NCI-H526 treated with DMSO at 0.1 percent for 48 hours (cell line): ENCODE data around the gene CHCHD5.

Experiments used
- DNase-seq: peaks from one replicate; lab custom pipeline; 2025; lab: John Stamatoyannopoulos, UW

The CHCHD5 gene

DNA sequence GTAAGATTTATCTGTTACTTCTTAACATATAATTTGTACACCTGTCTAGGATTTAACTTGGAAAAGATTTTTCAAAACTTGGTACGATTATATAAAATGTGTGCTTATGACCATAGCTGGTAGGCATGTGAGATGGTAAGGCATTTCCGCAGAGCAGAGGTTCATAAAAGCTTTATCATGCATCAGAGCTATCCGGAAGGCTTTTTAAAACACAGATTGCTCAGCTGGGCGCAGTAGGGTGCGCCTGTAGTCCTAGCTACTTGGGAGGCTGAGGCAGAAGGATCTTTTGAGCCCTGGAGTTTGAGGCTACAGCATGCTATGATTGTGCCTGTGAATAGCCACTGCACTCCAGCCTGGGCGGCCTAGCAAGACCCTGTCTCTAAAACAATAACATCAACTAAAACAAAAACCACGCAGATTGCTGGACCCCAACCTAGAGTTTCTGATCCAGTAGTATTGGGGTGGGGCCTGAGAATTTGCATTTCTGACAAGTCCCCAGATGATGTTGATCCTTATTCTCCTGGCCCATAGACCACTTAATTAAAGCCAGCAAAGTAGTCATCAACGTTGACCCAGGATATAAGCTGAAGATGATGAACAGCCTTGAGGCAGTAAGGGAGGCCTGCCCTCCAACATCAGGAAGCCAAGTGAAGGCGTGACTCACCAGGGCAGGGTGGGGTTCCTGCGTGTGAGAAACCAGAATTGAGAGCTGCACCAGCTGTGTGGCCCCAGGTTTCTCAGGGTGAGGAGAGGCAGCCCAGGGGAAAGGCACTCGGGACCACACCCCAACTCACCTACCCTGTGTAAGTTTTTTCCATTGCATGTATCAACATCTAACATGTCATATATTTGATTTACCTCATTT lies 39.7 kb downstream of the CHCHD5 start:
- DNase-seq = no peak

DNA sequence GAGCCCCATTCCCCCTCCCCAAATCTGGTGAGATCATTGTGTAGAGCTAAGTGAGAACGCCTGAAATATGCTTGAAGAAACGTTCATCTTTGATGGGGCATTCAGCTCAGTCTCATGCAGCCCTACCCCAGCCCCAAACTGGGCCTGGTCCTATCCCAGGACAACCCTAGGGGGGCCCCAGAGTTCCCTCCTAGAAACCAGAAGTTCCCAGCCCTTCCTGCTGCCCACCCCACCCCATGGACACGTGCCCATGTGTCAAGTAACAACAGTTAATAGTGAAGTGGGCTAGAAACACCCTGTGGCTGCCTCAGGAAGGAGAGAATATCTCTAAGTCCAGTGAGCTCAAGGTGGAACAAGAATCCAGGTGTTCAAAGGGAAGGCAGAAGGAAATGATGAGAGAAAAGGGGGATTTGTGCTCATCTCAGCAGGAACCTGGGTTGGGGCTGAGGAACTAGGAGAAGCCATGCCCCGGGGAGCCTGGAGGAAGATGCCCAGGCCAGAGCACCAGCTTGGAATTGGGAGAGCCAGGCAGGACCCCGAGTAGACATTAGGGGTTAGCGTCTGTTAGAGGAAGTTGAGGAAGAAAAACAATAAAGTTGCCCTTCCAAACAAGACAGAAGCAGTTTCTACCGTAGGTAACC lies 41.2 kb downstream of the CHCHD5 start:
- DNase-seq = no peak

DNA sequence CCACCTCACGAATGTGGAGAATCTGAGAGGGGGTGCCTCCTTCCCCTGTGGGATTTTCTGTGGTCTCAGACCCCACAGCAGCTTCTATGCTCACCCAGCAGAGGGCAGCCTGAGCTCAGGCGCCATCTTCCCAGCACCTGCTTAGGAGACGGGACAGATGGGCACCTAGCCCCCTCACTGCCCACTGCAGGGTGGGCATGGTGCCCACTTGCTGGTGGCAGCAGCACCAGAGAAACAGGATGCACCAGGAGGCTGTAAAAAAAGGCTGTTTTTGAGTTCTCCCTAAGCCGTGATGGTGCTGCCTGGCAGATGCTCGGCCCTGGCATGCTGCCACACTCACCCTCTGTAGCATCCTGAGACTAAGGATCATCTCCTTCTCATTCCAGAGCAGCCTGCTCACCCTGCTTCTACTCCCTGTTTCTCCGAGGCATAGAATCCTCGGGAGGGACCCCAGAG lies 42.2 kb downstream of the CHCHD5 start:
- no peak for DNase-seq

DNA sequence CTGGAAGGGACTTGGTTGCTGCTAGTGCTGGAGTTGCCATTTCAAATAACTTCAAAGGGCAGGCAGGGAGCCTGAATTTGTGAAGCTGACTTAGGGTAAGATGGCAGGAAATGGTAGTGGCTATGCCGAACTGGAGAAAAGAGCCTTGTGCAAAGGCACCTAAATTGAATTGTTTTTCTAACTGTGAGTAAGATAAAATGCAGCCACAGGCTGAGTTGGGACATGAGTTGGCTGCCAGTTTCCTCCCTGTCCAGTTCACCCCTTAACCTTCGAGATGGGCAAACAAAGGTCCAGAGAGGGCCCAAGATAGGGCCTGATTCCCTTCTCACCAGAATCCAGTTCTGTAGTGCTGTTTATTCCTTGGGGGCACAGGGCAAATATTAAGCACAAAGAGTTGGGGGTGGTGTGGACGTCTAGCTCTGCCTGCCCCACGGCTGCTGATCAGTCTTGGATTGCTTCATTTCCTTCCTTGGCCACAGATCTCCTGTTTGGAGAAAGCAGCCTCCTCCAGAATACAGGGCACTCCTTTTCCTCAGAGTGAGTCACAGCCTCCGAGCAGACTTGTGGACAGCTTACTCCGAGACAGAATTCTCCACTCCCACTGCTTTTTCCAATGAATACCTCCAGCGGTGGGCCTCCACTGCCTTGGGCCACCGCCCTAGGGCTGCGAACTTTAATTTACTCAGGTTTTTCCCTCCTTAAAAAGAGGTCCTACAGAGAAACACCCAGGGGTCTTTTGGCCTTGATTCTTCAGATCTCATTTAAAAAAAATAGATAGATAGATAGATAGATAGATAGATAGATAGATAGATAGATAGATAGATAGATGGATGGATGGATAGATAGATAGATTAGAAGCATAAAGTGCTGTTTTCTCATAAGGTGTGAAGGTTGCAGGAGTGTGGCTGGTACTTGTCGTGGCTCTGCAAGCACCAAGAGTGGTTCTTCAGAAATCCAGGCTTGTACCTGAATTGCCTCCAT lies 42.9 kb downstream of the CHCHD5 start:
- DNase-seq = no peak

DNA sequence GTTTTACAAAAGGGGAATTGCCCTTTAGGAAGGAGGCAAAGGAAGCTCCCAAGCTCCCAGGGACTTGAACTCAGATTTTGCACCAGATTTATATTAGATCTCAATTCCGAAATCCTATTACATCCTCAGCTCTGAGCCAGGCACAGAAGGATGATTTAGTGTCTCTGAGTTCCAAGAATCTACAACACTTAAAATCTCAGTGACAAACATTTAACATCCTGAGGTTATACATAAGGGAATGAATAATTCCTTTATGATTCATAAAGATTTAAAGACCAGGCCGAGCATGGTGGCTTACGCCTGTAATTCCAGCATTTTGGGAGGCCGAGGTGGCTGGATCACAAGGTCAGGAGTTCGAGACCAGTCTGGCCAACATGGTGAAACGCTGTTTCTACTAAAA lies 44.8 kb downstream of the CHCHD5 start:
- DNase-seq = no peak

DNA sequence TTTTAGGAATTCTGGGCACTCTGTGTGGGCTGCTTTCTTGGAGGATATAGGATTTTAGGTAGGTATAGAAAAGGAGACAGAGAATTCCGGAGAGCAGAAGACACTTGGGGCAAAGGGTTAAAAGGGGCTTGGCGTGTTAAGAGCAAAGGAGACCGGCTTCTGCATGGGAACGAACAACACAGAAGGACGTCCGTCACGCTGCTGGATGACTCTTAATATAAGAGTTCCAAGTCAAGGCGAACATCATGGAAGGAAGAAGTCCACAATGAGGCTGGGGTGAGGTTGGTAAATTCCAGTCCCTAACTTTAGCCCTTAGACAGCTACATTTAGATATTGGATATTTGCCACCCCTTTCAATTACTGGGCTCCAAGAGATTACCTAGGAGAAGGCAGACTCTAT lies 45.4 kb downstream of the CHCHD5 start:
- DNase-seq = no peak

DNA sequence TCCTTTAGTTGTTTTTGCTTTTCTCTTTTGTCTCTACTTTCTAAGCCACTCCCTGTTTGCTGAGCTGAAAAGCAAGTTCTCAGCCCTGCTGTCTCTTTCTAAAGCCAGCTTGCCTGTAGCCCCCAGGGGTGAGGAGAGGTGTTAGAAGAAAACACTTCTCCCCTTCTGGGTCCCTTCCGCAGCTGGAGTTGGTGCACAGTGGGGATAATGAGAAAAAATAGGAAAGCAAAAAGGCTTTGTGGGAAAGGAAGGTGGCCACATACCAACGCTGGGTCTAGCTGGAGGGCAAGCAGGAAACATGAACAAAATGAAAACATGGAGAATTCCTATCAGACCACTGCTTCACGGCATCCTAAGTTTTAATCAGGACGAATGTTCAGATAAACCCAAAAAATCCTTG lies 45.9 kb downstream of the CHCHD5 start:
- no peak for DNase-seq

DNA sequence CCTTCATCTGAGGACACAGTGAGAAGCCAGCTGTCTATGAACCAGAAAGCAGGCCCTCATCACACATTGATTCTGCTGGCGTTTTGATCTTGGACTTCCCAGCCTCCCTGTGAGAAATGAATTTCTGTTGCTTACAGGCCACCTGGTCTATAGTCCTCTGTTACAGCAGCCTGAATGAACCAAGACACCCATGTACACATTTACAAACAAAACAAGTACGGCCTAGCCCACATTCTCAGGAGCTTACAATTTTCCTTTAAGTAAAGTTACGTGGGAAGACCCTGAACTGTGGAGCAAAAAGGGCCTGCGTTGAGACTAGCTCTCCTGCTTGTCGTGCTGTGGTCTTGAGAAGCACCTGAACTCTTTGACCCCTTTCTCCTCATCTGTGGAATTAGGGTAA lies 49.3 kb downstream of the CHCHD5 start:
- no peak for DNase-seq

DNA sequence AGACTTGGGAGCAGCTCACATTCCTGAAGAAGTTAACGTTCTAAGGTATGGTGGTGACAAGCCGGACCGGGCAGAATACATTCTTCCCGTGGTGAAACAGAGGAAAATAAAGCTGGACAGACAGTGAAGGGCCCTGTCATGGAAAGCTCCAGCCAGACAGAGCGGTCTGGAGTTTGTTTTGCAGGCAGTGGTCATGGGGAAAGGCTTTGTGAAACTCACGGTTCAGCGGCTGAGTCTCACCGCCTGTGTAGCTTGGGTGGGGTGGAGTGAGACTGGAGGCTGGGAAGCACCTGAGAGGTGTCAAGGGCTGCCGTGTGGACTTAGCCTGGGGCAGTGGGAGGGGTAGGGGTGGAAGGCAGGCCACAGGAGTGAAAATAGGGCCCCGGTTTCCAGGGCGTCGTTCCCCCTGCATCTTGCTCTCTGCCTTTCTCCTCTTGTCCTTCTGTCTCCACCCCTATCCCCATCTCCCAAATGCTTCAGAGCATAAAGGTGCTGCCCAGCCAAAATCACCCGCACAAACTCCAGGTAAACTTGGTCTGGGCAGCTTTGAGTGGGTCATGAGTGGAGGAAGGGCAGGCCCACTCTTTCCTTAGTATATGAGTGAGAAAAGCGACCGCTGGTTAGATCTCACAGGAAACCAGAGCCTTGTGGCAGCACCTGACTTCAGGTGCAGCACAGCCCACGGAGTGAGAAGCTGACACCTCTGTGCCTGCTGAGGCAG lies 49.9 kb downstream of the CHCHD5 start:
- DNase-seq = no peak

DNA sequence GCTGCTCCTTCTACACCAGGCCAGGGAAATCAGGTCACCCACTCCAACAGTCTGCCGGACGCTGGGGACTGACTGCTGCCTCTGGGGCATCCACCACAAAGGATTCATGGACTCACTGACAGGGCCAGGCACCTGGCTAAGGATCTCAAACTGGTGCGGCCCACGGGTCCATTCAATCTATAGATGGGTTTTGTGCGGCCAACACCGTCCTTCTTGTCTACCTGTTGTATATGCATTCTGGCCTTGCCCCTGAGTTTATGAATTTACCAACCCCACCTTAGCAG lies 50.4 kb downstream of the CHCHD5 start:
- DNase-seq = no peak

DNA sequence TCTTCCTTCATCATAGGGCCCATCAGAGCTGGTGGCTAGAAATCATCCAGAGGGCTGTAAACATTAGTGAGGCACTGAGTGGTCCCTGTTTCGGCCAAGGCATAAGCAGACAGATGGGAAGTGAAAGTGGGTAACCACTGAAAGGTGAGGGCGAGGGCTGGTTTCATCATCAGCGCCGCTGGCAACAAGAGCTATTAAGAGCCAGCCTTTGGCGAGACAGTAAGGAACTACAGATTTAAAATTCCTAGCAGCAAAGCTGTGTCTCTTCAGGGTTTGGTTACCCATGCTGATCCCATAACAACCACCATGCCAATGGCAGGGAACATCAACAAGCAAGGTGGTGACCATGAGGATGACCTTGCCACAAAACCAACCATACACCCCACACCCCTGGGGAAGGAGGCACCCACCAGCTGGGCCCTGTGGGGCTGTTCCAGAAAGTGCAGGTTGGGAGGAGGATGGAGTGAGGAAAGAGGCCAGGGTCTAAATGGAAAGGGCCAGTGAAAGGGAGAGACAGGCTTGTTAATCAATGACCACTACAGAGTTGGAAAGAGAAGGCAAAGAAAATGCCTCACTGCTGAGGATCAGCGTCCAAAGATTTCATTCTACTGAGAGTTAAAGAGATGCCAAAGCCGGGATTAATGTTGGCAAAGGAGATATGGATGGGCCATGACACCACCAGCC lies 52.3 kb downstream of the CHCHD5 start:
- DNase-seq = no peak

DNA sequence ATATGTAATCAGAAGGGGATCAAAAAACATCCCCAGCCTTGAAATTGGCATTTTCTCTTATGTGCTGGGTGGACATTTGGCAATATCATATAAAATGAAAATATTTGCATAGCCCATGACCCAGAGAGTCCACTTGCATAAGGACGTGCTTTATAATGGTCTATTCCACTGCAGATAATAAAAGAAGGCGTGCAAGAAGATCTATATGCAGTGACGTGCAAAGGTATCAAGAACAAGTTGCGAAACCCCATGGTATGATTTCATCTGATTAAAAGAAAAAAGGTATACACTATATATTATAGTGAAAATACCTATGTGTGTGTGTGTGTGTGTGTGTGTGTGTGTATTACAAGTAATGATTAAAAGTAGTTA lies 52.9 kb downstream of the CHCHD5 start:
- DNase-seq = no peak
